Endothelial cell of umbilical vein (primary cell): Measurements from ENCODE around the gene SESTD1. TPM values are rescaled to one million over a fixed set of nuclear protein-coding genes. Genes with fewer than 3 reads are reported as not detected.

Experiments used
- BruUV-seq: library from RNA; stranded (reverse); fragments of 400-500 nt; replicated peaks from 2 replicates; lab custom pipeline; 2021; lab: Mats Ljungman, UMichigan
- CTCF ChIA-PET: fragments of 300-600, 350-600 bp; sonication (Branson Sonifier 250); formaldehyde crosslinking; loops from one replicate; lab custom pipeline; 2021; ENCODE audit warnings: antibody characterized with exemption, inconsistent platforms; lab: Charles Lee
- POLR2A ChIA-PET: fragments of 300-600, 350-600 bp; sonication (Branson Sonifier 250); formaldehyde crosslinking; loops from one replicate; lab custom pipeline; 2021; ENCODE audit warnings: antibody characterized with exemption, inconsistent platforms; lab: Charles Lee
- DNase-seq: peaks from one replicate; pipeline ENCODE4 v3.0.0-alpha.2; 2011; ENCODE audit warnings: low read depth, low spot score
- FAIRE-seq: peaks from 2 replicates; lab custom pipeline; 2011; peaks lifted over from hg19 to GRCh38; lab: Jason Lieb, UNC
- H2AFZ ChIP-seq: 2 replicates; pipeline ENCODE4 v1.6.0; 2012; ENCODE audit warnings: low read depth, low read length, control low read depth, inconsistent platforms
- H3K27ac ChIP-seq: 2 replicates; pipeline ENCODE4 v1.5.1; 2011; ENCODE audit warnings: low read depth, mild to moderate bottlenecking, control low read depth, low read length, moderate library complexity; ENCODE audit not compliant: insufficient read depth
- H3K27me3 ChIP-seq, 2 experiments: 2 replicates each; pipeline versions ENCODE4 v1.6.0 to v1.6.1; 2011; ENCODE audit warnings: low read length in 2 of 2, mixed read lengths in 1 of 2; ENCODE audit not compliant: control insufficient read depth in 2 of 2, insufficient read depth in 2 of 2
- H3K36me3 ChIP-seq, 2 experiments: 2 replicates in 1 of 2; 3 replicates in 1 of 2; pipeline ENCODE4 v1.5.1; 2011; ENCODE audit warnings: low read length in 2 of 2, mild to moderate bottlenecking in 1 of 2, moderate library complexity in 1 of 2; ENCODE audit not compliant: control insufficient read depth in 2 of 2, insufficient read depth in 2 of 2; ENCODE audit errors: extremely low read depth in 1 of 2
- H3K4me1 ChIP-seq: 3 replicates; pipeline ENCODE4 v1.5.1; 2011; ENCODE audit warnings: mild to moderate bottlenecking, low read length; ENCODE audit not compliant: control insufficient read depth, insufficient read depth; ENCODE audit errors: extremely low read depth
- H3K4me2 ChIP-seq: 2 replicates; pipeline ENCODE4 v1.6.1; 2011; ENCODE audit warnings: low read length, control low read depth, mixed read lengths; ENCODE audit not compliant: insufficient read depth
- H3K4me3 ChIP-seq, 3 experiments: fragments of 200-600 bp in 1 of 3; sonication (generic), shearing (Covaris generic) in 1 of 3; replicated peaks in 1 of 3; 2 replicates each; pipeline ENCODE4 v1.5.1; 2011 to 2016; ENCODE audit warnings: control low read depth in 3 of 3, low read length in 3 of 3, mild to moderate bottlenecking in 2 of 3, inconsistent platforms in 1 of 3, low read depth in 1 of 3, moderate library complexity in 1 of 3; ENCODE audit not compliant: insufficient read depth in 1 of 3
- H3K79me2 ChIP-seq: 2 replicates; pipeline ENCODE4 v1.6.0; 2012; ENCODE audit warnings: low read length, inconsistent platforms; ENCODE audit not compliant: control insufficient read depth, insufficient read depth
- H3K9ac ChIP-seq: replicated peaks from 2 replicates; pipeline ENCODE3; 2011; ENCODE audit warnings: low read length, control low read depth; ENCODE audit not compliant: insufficient read depth; ENCODE audit errors: extremely low read depth
- H3K9me1 ChIP-seq: replicated peaks from 3 replicates; pipeline ENCODE4 v1.6.0; 2011; ENCODE audit warnings: mild to moderate bottlenecking, low read length; ENCODE audit not compliant: control insufficient read depth, insufficient read depth; ENCODE audit errors: extremely low read depth
- H3K9me3 ChIP-seq: replicated peaks from 2 replicates; pipeline ENCODE4 v1.5.1; 2012; ENCODE audit warnings: low read length, inconsistent platforms; ENCODE audit not compliant: control insufficient read depth, insufficient read depth
- H4K20me1 ChIP-seq: replicated peaks from 2 replicates; pipeline ENCODE3; 2011; ENCODE audit warnings: mild to moderate bottlenecking, low read length; ENCODE audit not compliant: control insufficient read depth, insufficient read depth; ENCODE audit errors: extremely low read depth
- CTCF ChIP-seq, 2 donors: IDR thresholded peaks; 1 replicate in 1 of 2; 2 replicates in 1 of 2; pipeline ENCODE4 v1.5.1; 2011; ENCODE audit warnings: low read length in 2 of 2, mild to moderate bottlenecking in 2 of 2, moderate library complexity in 2 of 2, control low read depth in 1 of 2, inconsistent platforms in 1 of 2, low read depth in 1 of 2; ENCODE audit not compliant: insufficient read depth in 1 of 2; ENCODE audit errors: extremely low read depth in 1 of 2
- EZH2 ChIP-seq: IDR thresholded peaks from 2 replicates; pipeline ENCODE4 v1.6.1; 2012; ENCODE audit warnings: borderline replicate concordance, low read depth, mild to moderate bottlenecking, moderate library complexity, low read length, inconsistent platforms; ENCODE audit not compliant: severe bottlenecking
- FOS ChIP-seq: IDR thresholded peaks from 2 replicates; pipeline ENCODE4 v1.6.1; 2011; ENCODE audit warnings: mild to moderate bottlenecking, low read length, moderate library complexity, borderline replicate concordance; ENCODE audit not compliant: insufficient read depth
- GATA2 ChIP-seq: IDR thresholded peaks from 2 replicates; pipeline ENCODE4 v1.7.0; 2011; ENCODE audit warnings: low read depth, mild to moderate bottlenecking, moderate library complexity, mixed read lengths, low read length; ENCODE audit not compliant: insufficient read length, insufficient read depth
- JUN ChIP-seq: IDR thresholded peaks from 2 replicates; pipeline ENCODE4 v1.6.1; 2011; ENCODE audit warnings: borderline replicate concordance, low read depth; ENCODE audit not compliant: insufficient read length, insufficient read depth
- MAX ChIP-seq: IDR thresholded peaks from 2 replicates; pipeline ENCODE4 v1.6.1; 2011; ENCODE audit not compliant: insufficient read depth, insufficient read length
- MYC ChIP-seq: IDR thresholded peaks from one replicate; pipeline ENCODE4 v1.6.1; 2011; ENCODE audit warnings: mild to moderate bottlenecking, low read depth, low read length
- POLR2A ChIP-seq: IDR thresholded peaks from 2 replicates; pipeline ENCODE4 v1.6.1; 2012; ENCODE audit warnings: low read depth, mild to moderate bottlenecking, control low read depth, low read length
- POLR2AphosphoS5 ChIP-seq: IDR thresholded peaks from 2 replicates; pipeline ENCODE4 v1.6.1; 2012; ENCODE audit warnings: low read depth, mild to moderate bottlenecking, control low read depth, low read length, moderate library complexity; ENCODE audit not compliant: insufficient read depth
- dilution Hi-C: fragments of 300-500 bp; cut with MboI; formaldehyde crosslinking; loops from one replicate; pipeline ENCODE4 v1.15.0; 2019; ENCODE audit warnings: low sequenced_read_pairs; ENCODE audit not compliant: extremely low pct_ligation_motif_present
- intact Hi-C: fragments of 100-400 bp; cut with micrococcal nuclease; formaldehyde crosslinking; loops from one replicate; pipeline ENCODE4 v1.10.0; 2022
- polyA plus RNA-seq, 4 experiments: library from polyadenylated mRNA; depleted of rRNA in 3 of 4; stranded (reverse) in 3 of 4; unstranded in 1 of 4; fragments of >200 nt; gene quantifications; 2 replicates each; pipeline versions ENCODE4 v1.2.1 to v1.2.3, GENCODE V29; 2011 to 2012; ENCODE audit warnings: missing spikeins in 1 of 4
- total RNA-seq: library from RNA; stranded (reverse); gene quantifications from 2 replicates; pipeline ENCODE4 v1.2.3, GENCODE V29; 2021

The SESTD1 gene
- total and polyA plus RNA-seq, 2 donors (not counting 3 experiments of a cell fraction or from before 2014, with no cell fraction given): 9.8 to 72.4 TPM

- intact Hi-C loops (loop anchor here (2.0 to 5.0 kb wide), 2 partner anchors 21 to 780 kb away; partner anchors contain the start of gene PLEKHA3), dilution Hi-C loops (no loop called here)
- no peaks in the 10 kb centered on the region for H3K36me3 ChIP-seq
- H3K4me2 ChIP-seq: peak overlapping the region; percentile 75
- H2AFZ ChIP-seq: no peak overlapping the region
- H4K20me1 ChIP-seq: peaks cover 5% of the 10 kb centered on the region
- peaks cover 18% of the 10 kb centered on the region for H3K4me1 ChIP-seq
- CTCF ChIA-PET: interaction anchor here (0.9 to 1.8 kb wide), 2 partner anchors 8 to 43 kb away, joined by 3 to 5 read pairs; no protein-coding TSS in a partner anchor
- POLR2A ChIA-PET: no interaction called here
- peak overlapping the region; percentile 64 for H3K9ac ChIP-seq
- no peaks in the 10 kb centered on the region for H3K9me1 ChIP-seq
- BruUV-seq: no TSS peak
- no peaks in the 10 kb centered on the region for H3K27me3 ChIP-seq
- TF ChIP-seq FOS: no peak
- TF ChIP-seq MAX: no peak
- no peak for TF ChIP-seq GATA2
- no peak for TF ChIP-seq JUN
- TF ChIP-seq MYC: no peak
- TF ChIP-seq POLR2AphosphoS5: no peak
- no peak for TF ChIP-seq CTCF (IDR thresholded peaks at IDR 0.05; ENCODE audit: extremely low read depth in 1 of 2, insufficient read depth in 1 of 2, low read depth in 1 of 2, low read length in 2 of 2)
- TF ChIP-seq EZH2: no peak
- TF ChIP-seq POLR2A: no peak
- no peak overlapping the region for H3K4me3 ChIP-seq
- peaks cover 64% of the 10 kb centered on the region for H3K79me2 ChIP-seq
- H3K9me3 ChIP-seq: no peaks in the 10 kb centered on the region
- DNase-seq: no peak
- peak overlapping the region; percentile 31 for H3K27ac ChIP-seq
- no peak for FAIRE-seq
These were observed 2.5 kb downstream of the SESTD1 start for GRCh38 chr2:179262077-179262660.
